Sigmoid colon (tissue), 4 donors: ENCODE measurements around the gene IER5.

ENCODE experiments used
- EP300 ChIP-seq, 4 donors: sonication (generic); formaldehyde crosslinking; IDR thresholded peaks; one replicate each; pipeline ENCODE4 v1.6.1; 2017; ENCODE audit warnings: antibody characterized with exemption in 4 of 4
- POLR2A ChIP-seq, 2 donors: fragments of 450-650 bp; IDR thresholded peaks; one replicate each; pipeline ENCODE4 v1.6.1; 2016; ENCODE audit warnings: antibody characterized with exemption in 2 of 2, mild to moderate bottlenecking in 2 of 2, moderate library complexity in 2 of 2
- POLR2AphosphoS5 ChIP-seq, 4 donors: sonication (generic); formaldehyde crosslinking; IDR thresholded peaks; one replicate each; pipeline ENCODE4 v1.6.1; 2017; ENCODE audit warnings: antibody characterized with exemption in 4 of 4
- TF ChIP-seq, protein P1 (sequence below), 4 experiments: fragments of 450-650 bp in 3 of 4; fragments of 200-600 bp in 1 of 4; IDR thresholded peaks; one replicate each; pipeline ENCODE4 v1.5.1; 2016 to 2019; ENCODE audit warnings: antibody characterized with exemption in 4 of 4, mild to moderate bottlenecking in 3 of 4, moderate library complexity in 2 of 4

- TF ChIP-seq, protein P1, sequence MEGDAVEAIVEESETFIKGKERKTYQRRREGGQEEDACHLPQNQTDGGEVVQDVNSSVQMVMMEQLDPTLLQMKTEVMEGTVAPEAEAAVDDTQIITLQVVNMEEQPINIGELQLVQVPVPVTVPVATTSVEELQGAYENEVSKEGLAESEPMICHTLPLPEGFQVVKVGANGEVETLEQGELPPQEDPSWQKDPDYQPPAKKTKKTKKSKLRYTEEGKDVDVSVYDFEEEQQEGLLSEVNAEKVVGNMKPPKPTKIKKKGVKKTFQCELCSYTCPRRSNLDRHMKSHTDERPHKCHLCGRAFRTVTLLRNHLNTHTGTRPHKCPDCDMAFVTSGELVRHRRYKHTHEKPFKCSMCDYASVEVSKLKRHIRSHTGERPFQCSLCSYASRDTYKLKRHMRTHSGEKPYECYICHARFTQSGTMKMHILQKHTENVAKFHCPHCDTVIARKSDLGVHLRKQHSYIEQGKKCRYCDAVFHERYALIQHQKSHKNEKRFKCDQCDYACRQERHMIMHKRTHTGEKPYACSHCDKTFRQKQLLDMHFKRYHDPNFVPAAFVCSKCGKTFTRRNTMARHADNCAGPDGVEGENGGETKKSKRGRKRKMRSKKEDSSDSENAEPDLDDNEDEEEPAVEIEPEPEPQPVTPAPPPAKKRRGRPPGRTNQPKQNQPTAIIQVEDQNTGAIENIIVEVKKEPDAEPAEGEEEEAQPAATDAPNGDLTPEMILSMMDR (IDR thresholded peaks at IDR 0.05) = no peak
- no peak for TF ChIP-seq POLR2AphosphoS5 (IDR thresholded peaks at IDR 0.05)
- no peak for TF ChIP-seq EP300 (IDR thresholded peaks at IDR 0.05)
- TF ChIP-seq POLR2A (IDR thresholded peaks at IDR 0.05) = no peak
Measured at GRCh38 chr1:181086926-181087325, 1.6 kb upstream of the IER5 start.
